EH (cell line): ENCODE results near the gene NELL1.

Source experiments
- DNase-seq: peaks from one replicate; pipeline ENCODE4 v3.0.0-alpha.2; 2015; ENCODE audit warnings: low read depth

NELL1 gene

DNA sequence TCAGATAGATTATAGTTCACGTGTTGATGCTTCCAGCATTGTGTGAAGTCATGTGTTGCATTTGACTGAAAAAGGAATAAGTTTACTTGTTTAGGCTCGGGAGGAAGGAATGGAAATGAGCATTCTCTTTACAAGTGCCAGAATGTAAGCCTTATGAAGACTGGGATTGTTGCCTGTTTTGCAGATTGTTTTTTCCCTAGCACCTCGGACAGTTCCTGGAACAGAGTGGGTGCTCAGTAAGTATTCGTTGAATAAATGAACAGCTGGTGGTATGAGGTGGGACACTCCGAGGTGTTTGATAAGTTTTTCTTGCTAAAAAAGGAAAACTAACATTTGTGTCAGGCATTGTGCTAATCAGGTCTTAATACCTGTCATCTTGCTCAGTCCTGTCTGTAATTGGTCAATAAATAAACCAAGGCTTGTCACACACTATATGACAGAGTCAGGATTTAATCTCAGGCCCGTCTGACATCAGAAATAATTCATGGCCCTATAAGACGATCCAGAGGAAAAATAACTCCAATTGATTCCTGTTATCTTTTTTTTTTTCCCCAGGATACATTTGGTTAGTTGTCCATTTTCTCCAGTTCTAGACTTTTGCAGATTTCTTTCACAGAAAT lies 304.7 kb downstream of the NELL1 start:
- no peak for DNase-seq

DNA sequence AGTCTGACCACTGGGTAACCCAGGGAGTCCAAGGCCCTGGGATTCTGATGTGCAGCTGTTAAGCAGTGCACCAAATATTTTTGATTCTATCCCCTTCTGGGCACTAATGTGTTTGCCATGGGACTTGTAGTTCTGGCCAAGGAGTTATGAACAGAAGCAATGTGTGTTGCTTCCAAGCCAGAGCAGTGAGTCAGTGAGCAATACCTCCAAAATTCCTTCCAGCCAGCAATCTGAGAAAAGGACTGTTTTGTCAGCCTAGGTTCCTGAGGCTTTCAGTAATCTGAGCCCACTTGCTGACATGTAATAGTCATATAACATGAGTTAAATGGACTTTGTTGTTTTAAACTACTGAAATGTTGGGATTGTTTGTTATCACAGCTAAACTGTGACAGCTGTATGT lies 311.4 kb downstream of the NELL1 start:
- DNase-seq, result no peak

DNA sequence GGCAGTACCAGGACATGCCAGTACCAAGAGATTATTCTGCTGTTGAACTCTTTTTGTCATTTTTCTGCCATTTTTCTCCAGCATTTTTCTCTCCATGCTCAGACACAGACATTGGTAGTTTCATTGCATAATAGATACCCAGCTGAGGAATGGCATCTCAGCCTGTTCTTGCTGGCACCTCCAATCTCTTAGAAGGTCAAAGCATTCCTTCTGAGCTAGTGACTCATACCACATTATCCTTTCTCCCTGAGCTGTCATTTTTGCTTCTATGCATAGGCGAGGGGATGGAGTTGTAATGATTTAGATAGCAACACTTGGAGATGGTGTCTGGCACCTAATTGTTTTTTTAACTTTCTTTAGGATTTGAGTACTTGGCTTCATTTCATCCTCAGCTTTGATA lies 321.1 kb downstream of the NELL1 start:
- no peak for DNase-seq

DNA sequence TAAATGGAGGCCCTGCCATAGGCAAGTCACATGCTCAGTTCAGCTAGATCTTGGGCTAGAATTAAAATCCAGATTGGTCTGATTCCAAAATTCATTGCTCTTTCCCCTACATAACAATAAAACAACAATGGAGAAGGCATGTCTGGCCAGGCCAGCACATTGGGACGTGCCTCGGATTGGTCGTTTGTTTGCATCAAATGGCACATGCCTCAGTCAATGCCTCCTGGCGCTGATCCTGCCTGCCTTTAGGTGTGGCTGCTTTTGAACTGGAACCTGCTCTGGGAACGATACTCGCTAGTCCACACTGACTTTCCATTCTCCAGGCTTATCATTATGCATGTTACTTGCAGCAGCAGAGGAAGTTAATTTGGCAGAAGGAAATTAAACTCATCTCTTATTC lies 322.1 kb downstream of the NELL1 start:
- no peak for DNase-seq

GRCh38 chr11:21007297-21007696 lies 337.9 kb downstream of the NELL1 start:
- DNase-seq, result no peak

DNA sequence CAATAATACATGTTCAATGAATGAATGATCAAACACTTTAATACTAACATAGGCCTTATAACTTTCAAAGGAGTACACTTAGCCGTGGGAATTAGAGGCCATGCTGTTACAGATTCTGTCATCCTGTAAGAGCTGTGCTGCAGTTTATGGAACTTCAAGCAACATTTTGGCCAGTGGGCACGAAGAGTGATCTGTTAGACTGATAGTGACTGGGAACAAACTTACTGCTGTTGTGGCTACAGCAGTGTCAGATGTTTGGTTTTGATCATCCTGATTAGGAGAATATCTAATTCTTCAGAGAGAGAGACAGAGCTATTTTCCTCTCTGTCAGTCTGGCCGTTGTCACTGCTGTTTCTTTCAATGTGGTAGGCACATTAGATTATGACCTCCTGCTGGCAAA lies 348.9 kb downstream of the NELL1 start:
- DNase-seq, result no peak

DNA sequence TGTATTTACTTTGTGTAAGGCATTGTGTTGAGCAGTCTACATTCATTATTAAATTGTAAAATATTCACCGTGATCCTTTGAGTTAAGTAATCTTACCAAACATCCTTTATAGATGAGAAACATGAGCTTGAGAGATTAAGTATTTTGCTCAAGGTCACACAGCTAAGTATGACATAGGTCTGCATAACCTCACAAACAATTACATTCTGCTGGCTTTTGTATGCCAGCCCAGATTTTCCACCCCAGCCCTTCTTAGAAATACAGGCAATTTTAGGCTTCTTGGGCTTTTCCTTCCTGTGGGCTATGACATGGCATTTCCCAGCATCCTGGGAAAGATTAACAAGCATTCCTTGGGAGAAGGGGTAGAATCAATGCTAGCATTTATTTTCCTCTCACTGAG lies 357.3 kb downstream of the NELL1 start:
- DNase-seq, result no peak

DNA sequence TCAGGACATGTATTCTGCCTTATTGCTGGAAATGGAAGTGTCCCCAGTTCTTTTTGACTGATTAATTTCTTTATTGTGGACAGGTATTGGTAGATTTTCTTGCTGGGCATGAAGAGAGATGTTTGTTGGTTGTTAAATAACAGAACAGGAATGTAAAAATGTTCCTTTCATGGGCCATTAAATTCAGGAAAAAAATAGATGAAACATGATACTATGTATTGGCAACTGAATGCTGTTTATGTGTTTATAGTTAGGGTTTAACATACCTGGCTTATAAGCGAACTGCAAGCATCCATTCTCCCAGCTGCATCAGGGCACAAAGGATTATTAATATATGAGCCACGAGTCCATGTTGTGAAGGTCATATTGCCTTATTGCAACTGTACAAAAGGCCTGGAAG lies 368.5 kb downstream of the NELL1 start:
- no peak for DNase-seq

DNA sequence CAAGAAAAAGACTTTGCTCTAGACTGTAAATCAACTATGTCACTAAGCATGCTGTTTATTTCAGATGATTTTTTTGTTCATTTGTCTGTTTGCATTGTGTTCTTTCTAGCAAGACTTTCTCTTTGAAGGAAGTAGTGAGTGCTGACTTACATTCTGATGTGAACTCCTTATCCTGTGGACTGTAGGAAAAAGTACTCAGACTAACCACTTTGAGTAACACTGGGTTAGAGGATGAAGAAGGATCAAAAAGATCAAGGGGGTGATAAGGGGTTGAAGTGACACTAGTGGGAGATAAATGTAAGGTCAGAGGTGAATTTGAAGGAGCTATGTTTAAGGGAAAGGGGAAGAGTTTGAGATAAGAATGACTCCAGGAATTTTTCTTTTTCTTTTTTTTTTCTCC lies 369.4 kb downstream of the NELL1 start:
- no peak for DNase-seq

GRCh38 chr11:21040630-21041029 lies 371.2 kb downstream of the NELL1 start:
- DNase-seq, result no peak

DNA sequence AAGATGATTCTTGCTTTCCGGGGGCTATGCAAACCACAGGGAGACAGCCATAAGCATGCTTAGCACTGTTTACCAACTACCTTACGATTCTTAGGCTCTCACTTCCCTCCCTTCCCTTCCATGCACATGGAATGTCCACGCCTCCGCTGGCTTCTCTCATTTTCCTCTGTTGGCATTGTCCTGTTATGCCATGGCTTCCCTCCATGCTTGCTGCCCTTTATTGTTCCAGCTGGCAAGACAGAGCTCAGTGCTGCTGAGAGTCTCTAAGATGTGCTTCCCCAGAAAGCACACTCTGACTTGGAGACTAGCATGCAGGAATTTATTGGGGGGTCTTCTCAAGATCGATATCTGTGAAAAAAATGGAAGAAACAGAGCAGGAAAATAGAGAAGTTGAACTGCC lies 379.2 kb downstream of the NELL1 start:
- DNase-seq, result no peak

- DNase-seq, result no peak
These were observed 384.1 kb downstream of the NELL1 start for GRCh38 chr11:21053466-21053865.

- no peak for DNase-seq
These were observed 387.3 kb downstream of the NELL1 start for GRCh38 chr11:21056644-21057043.

GRCh38 chr11:21059879-21060278 lies 390.5 kb downstream of the NELL1 start:
- no peak for DNase-seq

DNA sequence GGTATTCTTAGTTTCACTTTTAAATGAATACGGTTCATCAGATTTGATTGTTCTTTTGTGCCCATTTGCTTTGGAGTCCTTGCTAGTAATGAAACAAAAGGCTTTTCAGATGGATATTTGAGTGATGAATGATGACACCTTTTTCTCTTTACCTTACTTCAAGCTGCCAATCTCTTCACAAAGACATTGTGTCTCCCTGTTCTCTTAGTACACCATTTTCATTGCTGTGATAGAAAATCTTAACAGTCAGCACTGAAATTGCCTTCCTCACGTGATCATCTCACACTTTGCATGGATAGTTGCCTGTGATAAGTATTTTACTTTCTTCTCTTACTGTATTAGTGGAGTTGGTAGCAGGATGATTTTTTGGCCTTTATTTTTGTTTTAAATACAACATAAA lies 396.6 kb downstream of the NELL1 start:
- DNase-seq, result no peak

DNA sequence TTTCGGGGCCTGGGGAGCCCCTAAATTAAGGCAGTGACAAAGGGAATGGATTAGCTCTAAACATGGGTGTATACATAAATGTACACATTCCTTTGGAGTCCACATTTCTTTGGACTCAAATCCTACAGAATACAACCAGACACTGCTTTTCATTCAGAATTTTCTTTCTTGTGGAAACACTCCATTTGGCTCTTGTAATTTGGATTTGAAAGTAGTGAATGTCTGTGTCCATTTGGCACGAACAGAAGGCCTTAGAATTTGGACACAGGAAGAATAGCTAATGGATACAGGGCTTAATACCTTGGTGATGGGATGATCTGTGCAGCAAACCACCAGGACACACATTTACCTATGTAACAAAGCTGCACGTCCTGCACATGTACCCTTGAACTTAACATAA lies 399.5 kb downstream of the NELL1 start:
- DNase-seq, result no peak

DNA sequence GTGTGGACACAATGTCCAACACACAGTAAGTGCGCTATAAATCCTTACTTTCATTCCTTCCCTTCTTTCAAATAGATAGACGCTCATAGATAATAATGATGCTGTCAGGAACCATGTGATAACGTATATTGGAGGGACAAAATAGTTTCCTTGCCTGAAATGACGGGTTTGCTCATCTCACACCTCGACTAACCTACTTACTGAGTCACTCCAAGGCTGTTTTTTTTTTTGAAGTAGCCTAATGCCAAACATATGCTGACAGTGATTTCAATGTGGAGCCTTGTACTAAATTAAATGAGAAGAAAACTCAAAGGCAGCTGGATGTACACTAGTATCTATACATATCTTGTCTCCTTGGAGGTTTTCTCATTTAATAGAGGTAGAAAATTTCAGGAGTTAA lies 400.5 kb downstream of the NELL1 start:
- no peak for DNase-seq

GRCh38 chr11:21072558-21072957 lies 403.2 kb downstream of the NELL1 start:
- DNase-seq, result no peak

GRCh38 chr11:21082853-21083252 lies 413.5 kb downstream of the NELL1 start:
- DNase-seq, result no peak

DNA sequence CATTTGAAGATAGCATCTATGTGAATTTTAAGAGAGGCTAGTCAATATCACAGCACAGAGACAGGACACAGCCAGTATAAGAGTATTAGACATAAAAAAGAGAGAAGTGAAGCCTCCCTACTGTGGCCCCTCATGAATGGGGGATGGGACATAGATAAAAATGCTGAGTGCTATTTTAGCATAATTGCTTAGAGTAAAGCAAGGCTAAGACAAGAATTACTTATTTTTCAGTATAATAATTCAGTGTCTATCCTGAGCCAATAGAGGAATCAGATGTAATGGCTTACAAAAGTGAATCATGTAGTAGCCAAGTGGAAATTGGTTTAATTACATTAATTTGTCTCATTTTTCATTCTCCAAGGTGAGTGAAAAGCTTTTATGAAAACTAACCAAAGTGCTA lies 419.5 kb downstream of the NELL1 start:
- DNase-seq, result no peak

DNA sequence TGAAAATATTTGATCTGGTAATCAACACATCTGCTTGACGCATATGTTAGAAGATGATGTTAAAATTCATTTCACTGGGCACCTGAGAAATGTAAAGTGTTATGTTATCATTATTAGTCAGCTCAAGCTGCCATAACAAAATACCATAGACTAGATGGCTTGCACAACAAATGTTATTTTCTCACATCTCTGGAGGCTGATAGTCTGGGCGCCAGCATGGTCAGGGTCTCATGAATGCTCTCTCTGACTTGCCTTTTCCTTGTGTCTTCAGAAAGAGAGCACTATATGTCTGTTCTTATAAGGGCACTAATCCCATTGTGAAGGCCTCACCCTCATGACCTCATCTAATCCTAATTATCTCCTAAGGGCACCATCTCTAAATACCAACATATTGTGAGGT lies 435.3 kb downstream of the NELL1 start:
- DNase-seq, result no peak

DNA sequence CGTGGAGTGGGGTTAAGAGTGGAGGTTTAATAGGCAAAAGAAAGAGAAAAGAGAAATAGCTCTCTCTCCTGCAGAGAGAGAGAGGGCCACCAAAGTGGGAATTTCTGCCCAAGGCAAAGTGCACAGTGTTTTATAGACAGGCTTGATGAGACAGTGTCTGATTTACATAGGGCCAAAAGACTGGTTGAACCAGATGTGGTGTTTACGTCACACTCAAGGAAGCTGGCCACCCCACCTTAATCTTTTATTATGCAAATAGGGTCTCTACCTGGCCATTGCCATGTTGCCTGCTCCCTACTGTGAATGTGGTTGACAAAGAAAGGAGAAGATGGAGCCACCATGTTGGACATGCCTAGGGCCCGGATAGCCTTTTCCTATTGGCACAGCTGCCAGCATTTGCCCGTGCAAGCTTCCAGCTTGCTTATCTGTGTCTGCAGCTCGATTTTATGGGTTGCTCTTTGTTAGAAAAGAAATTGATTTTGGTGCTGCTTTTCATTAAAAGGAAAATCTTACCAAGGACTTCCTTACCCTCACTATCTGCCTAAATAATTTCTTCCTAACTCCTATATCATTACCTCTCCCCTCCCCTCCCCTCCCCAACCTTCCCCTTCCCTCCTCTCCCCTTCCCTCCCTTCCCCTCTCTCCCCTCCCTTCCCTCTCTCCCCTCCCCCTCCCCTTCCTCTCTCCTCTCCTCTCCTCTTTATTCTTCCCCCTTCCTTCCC lies 436.0 kb downstream of the NELL1 start:
- DNase-seq, result no peak

GRCh38 chr11:21109341-21109740 lies 440.0 kb downstream of the NELL1 start:
- DNase-seq, result no peak

DNA sequence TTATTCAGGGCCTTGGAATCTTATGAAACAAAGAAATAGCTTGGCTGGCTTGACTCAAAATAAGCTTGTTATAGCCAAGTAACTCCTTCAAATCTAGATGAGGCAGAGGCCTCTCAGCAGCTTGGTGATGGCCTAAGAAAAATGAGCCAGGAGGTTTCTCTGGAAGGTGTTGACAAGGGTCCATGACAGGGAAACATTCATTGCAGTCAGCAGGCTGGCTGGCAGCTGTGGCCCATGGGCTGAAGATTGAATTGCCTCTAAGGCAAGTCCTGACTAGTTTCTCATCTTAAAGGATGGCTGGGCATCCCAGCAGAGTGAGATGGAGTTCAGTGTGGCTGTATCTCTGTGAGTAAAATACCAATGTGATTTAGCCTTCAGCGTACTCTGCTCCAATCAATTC lies 441.0 kb downstream of the NELL1 start:
- no peak for DNase-seq
